WTC11 (cell line): ENCODE results near the gene ACTL6A. TPM values are rescaled to one million over a fixed set of nuclear protein-coding genes. Genes with fewer than 3 reads are reported as not detected.

Experiments
- CREB1 ChIP-seq: sonication (generic); formaldehyde crosslinking; IDR thresholded peaks from 2 replicates; pipeline ENCODE4 v1.8.0; 2023; ENCODE audit warnings: mild to moderate bottlenecking, missing genetic modification reagents
- JAZF1 ChIP-seq: fragments of 250-450 bp; sonication (Bioruptor Pico); IDR thresholded peaks from 2 replicates; pipeline ENCODE4 v1.9.0; 2021; ENCODE audit warnings: moderate library complexity, mild to moderate bottlenecking, inconsistent platforms
- JUN ChIP-seq: sonication (generic); formaldehyde crosslinking; IDR thresholded peaks from 2 replicates; pipeline ENCODE4 v1.8.0; 2023; ENCODE audit warnings: mild to moderate bottlenecking, missing genetic modification reagents
- KAT7 ChIP-seq: sonication (generic); formaldehyde crosslinking; IDR thresholded peaks from 2 replicates; pipeline ENCODE4 v1.8.1; 2023; ENCODE audit warnings: missing genetic modification reagents, mild to moderate bottlenecking, borderline replicate concordance
- MXD4 ChIP-seq: fragments of 250-450 bp; sonication (Bioruptor Pico); IDR thresholded peaks from 2 replicates; pipeline ENCODE4 v1.8.0; 2021; ENCODE audit warnings: mild to moderate bottlenecking, moderate library complexity, borderline replicate concordance
- TEAD4 ChIP-seq: sonication (generic); formaldehyde crosslinking; IDR thresholded peaks from 2 replicates; pipeline ENCODE4 v1.8.0; 2022; ENCODE audit warnings: mild to moderate bottlenecking, missing genetic modification reagents
- TP53 ChIP-seq: sonication (generic); formaldehyde crosslinking; IDR thresholded peaks from 2 replicates; pipeline ENCODE4 v1.8.1; 2023; ENCODE audit warnings: mild to moderate bottlenecking, missing genetic modification reagents
- ZNF317 ChIP-seq: sonication (generic); formaldehyde crosslinking; IDR thresholded peaks from 2 replicates; pipeline ENCODE4 v1.8.1; 2023; ENCODE audit warnings: low read depth, mild to moderate bottlenecking, moderate library complexity, missing genetic modification reagents, borderline replicate concordance
- ZNF671 ChIP-seq: fragments of 250-450 bp; sonication (Bioruptor Pico); IDR thresholded peaks from 2 replicates; pipeline ENCODE4 v1.8.0; 2021; ENCODE audit warnings: mild to moderate bottlenecking
- total RNA-seq: library from RNA; stranded (reverse); gene quantifications from 3 replicates; pipeline ENCODE4 v1.2.3, GENCODE V29; 2021
- TF ChIP-seq, protein P1 (sequence below): sonication (generic); formaldehyde crosslinking; IDR thresholded peaks from 2 replicates; pipeline ENCODE4 v1.8.0; 2022; ENCODE audit warnings: mild to moderate bottlenecking, missing genetic modification reagents
- TF ChIP-seq, protein P2 (sequence below): sonication (generic); formaldehyde crosslinking; IDR thresholded peaks from 2 replicates; pipeline ENCODE4 v1.8.0; 2023; ENCODE audit warnings: mild to moderate bottlenecking, missing genetic modification reagents
- TF ChIP-seq, protein P3 (sequence below): fragments of 250-450 bp; sonication (Bioruptor Pico); conservative IDR thresholded peaks from 2 replicates; pipeline ENCODE4 v1.9.0; 2021; ENCODE audit warnings: mild to moderate bottlenecking
- TF ChIP-seq, protein P4 (sequence below): fragments of 200-600 bp; IDR thresholded peaks from 2 replicates; pipeline ENCODE4 v1.8.0; 2022; ENCODE audit warnings: antibody characterized with exemption
- TF ChIP-seq, protein P5 (sequence below): sonication (generic); formaldehyde crosslinking; IDR thresholded peaks from 2 replicates; pipeline ENCODE4 v1.8.1; 2023; ENCODE audit warnings: mild to moderate bottlenecking, missing genetic modification reagents, borderline replicate concordance
- TF ChIP-seq, protein P6 (sequence below): sonication (generic); formaldehyde crosslinking; IDR thresholded peaks from 2 replicates; pipeline ENCODE4 v1.8.1; 2022; ENCODE audit warnings: missing genetic modification reagents, borderline replicate concordance
- TF ChIP-seq, protein P7 (sequence below): sonication (generic); formaldehyde crosslinking; conservative IDR thresholded peaks from 2 replicates; pipeline ENCODE4 v1.8.1; 2023; ENCODE audit warnings: mild to moderate bottlenecking, low read depth, missing genetic modification reagents, moderate library complexity
- TF ChIP-seq, protein P8 (sequence below): fragments of 250-450 bp; sonication (Bioruptor Pico); IDR thresholded peaks from 2 replicates; pipeline ENCODE4 v1.9.0; 2021; ENCODE audit warnings: mild to moderate bottlenecking, borderline replicate concordance

The ACTL6A gene
- total RNA-seq, 1 experiment from 2014 or later, result 82.9 TPM

DNA sequence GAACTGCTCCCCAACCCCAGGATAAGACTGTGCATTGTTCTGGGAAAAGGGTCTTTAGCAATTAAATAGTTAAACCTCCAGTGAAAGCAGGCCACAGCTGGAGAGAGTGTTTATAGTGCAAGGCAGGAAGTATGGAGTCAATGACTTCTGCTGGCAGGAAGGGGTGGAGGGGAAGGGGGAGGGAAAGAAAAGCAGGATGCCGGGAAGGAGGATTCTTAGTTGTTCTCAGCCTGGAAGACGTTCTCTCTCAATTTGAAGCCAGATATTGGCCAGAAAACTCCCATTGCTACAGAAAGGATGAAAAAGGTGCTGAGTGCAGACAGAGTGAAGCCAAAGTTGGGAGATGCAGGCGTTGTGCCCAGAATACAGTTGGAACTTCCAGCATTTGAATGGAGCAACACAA is 35.7 kb upstream of the ACTL6A start (continued):
- TF ChIP-seq, protein P1, sequence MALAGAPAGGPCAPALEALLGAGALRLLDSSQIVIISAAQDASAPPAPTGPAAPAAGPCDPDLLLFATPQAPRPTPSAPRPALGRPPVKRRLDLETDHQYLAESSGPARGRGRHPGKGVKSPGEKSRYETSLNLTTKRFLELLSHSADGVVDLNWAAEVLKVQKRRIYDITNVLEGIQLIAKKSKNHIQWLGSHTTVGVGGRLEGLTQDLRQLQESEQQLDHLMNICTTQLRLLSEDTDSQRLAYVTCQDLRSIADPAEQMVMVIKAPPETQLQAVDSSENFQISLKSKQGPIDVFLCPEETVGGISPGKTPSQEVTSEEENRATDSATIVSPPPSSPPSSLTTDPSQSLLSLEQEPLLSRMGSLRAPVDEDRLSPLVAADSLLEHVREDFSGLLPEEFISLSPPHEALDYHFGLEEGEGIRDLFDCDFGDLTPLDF (CRISPR knock-in tag), result no peak
- TF ChIP-seq, protein P2, sequence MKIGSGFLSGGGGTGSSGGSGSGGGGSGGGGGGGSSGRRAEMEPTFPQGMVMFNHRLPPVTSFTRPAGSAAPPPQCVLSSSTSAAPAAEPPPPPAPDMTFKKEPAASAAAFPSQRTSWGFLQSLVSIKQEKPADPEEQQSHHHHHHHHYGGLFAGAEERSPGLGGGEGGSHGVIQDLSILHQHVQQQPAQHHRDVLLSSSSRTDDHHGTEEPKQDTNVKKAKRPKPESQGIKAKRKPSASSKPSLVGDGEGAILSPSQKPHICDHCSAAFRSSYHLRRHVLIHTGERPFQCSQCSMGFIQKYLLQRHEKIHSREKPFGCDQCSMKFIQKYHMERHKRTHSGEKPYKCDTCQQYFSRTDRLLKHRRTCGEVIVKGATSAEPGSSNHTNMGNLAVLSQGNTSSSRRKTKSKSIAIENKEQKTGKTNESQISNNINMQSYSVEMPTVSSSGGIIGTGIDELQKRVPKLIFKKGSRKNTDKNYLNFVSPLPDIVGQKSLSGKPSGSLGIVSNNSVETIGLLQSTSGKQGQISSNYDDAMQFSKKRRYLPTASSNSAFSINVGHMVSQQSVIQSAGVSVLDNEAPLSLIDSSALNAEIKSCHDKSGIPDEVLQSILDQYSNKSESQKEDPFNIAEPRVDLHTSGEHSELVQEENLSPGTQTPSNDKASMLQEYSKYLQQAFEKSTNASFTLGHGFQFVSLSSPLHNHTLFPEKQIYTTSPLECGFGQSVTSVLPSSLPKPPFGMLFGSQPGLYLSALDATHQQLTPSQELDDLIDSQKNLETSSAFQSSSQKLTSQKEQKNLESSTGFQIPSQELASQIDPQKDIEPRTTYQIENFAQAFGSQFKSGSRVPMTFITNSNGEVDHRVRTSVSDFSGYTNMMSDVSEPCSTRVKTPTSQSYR, result no peak
- TF ChIP-seq MXD4 (CRISPR knock-in tag) (no peak), TP53 (CRISPR knock-in tag) (no peak), KAT7 (CRISPR knock-in tag) (no peak), ZNF671 (no peak), CREB1 (CRISPR knock-in tag) (no peak), JUN (CRISPR knock-in tag) (no peak), ZNF317 (CRISPR knock-in tag) (no peak), TEAD4 (CRISPR knock-in tag) (no peak), JAZF1 (CRISPR knock-in tag) (no peak)
- TF ChIP-seq, protein P3, sequence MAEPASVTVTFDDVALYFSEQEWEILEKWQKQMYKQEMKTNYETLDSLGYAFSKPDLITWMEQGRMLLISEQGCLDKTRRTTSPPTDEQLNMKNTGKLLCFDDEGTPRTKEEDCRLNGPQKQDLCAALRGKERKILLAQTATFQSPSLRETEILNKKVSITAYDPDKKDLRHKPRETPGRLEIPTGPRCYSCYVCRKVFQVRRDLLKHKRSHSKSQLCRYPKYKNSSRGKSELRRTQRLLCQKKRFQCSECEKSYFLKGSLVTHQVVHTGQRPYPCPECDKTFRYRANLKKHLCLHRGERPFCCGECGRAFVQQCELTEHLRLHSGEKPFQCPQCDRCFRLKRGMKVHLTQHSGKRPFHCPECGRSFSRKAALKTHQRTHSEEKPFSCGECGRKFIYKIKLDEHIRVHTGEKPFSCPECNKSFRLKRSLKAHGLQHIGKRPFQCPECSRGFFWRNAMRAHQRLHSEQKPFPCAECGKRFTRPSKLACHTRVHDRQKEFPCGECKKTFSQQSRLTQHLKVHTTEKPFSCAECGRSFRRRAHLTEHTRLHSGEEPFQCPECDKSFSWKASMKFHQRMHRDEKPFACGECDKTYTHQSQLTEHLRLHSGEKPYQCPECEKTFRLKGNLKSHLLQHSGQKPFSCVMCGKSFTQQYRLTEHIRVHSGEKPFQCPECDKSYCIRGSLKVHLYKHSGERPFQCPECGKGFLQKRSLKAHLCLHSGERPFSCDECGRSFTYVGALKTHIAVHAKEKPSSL (CRISPR knock-in tag), result no peak
- TF ChIP-seq, protein P4, sequence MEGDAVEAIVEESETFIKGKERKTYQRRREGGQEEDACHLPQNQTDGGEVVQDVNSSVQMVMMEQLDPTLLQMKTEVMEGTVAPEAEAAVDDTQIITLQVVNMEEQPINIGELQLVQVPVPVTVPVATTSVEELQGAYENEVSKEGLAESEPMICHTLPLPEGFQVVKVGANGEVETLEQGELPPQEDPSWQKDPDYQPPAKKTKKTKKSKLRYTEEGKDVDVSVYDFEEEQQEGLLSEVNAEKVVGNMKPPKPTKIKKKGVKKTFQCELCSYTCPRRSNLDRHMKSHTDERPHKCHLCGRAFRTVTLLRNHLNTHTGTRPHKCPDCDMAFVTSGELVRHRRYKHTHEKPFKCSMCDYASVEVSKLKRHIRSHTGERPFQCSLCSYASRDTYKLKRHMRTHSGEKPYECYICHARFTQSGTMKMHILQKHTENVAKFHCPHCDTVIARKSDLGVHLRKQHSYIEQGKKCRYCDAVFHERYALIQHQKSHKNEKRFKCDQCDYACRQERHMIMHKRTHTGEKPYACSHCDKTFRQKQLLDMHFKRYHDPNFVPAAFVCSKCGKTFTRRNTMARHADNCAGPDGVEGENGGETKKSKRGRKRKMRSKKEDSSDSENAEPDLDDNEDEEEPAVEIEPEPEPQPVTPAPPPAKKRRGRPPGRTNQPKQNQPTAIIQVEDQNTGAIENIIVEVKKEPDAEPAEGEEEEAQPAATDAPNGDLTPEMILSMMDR, result no peak
- TF ChIP-seq, protein P5, sequence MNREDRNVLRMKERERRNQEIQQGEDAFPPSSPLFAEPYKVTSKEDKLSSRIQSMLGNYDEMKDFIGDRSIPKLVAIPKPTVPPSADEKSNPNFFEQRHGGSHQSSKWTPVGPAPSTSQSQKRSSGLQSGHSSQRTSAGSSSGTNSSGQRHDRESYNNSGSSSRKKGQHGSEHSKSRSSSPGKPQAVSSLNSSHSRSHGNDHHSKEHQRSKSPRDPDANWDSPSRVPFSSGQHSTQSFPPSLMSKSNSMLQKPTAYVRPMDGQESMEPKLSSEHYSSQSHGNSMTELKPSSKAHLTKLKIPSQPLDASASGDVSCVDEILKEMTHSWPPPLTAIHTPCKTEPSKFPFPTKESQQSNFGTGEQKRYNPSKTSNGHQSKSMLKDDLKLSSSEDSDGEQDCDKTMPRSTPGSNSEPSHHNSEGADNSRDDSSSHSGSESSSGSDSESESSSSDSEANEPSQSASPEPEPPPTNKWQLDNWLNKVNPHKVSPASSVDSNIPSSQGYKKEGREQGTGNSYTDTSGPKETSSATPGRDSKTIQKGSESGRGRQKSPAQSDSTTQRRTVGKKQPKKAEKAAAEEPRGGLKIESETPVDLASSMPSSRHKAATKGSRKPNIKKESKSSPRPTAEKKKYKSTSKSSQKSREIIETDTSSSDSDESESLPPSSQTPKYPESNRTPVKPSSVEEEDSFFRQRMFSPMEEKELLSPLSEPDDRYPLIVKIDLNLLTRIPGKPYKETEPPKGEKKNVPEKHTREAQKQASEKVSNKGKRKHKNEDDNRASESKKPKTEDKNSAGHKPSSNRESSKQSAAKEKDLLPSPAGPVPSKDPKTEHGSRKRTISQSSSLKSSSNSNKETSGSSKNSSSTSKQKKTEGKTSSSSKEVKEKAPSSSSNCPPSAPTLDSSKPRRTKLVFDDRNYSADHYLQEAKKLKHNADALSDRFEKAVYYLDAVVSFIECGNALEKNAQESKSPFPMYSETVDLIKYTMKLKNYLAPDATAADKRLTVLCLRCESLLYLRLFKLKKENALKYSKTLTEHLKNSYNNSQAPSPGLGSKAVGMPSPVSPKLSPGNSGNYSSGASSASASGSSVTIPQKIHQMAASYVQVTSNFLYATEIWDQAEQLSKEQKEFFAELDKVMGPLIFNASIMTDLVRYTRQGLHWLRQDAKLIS, result 0 out of 2 replicates have a peak, but pooled peaks have one; percentile 70
- TF ChIP-seq, protein P6, sequence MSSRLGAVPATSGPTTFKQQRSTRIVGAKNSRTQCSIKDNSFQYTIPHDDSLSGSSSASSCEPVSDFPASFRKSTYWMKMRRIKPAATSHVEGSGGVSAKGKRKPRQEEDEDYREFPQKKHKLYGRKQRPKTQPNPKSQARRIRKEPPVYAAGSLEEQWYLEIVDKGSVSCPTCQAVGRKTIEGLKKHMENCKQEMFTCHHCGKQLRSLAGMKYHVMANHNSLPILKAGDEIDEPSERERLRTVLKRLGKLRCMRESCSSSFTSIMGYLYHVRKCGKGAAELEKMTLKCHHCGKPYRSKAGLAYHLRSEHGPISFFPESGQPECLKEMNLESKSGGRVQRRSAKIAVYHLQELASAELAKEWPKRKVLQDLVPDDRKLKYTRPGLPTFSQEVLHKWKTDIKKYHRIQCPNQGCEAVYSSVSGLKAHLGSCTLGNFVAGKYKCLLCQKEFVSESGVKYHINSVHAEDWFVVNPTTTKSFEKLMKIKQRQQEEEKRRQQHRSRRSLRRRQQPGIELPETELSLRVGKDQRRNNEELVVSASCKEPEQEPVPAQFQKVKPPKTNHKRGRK (CRISPR knock-in tag), result no peak
- TF ChIP-seq, protein P7, sequence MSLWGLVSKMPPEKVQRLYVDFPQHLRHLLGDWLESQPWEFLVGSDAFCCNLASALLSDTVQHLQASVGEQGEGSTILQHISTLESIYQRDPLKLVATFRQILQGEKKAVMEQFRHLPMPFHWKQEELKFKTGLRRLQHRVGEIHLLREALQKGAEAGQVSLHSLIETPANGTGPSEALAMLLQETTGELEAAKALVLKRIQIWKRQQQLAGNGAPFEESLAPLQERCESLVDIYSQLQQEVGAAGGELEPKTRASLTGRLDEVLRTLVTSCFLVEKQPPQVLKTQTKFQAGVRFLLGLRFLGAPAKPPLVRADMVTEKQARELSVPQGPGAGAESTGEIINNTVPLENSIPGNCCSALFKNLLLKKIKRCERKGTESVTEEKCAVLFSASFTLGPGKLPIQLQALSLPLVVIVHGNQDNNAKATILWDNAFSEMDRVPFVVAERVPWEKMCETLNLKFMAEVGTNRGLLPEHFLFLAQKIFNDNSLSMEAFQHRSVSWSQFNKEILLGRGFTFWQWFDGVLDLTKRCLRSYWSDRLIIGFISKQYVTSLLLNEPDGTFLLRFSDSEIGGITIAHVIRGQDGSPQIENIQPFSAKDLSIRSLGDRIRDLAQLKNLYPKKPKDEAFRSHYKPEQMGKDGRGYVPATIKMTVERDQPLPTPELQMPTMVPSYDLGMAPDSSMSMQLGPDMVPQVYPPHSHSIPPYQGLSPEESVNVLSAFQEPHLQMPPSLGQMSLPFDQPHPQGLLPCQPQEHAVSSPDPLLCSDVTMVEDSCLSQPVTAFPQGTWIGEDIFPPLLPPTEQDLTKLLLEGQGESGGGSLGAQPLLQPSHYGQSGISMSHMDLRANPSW (CRISPR knock-in tag), result no peak
- TF ChIP-seq, protein P8, sequence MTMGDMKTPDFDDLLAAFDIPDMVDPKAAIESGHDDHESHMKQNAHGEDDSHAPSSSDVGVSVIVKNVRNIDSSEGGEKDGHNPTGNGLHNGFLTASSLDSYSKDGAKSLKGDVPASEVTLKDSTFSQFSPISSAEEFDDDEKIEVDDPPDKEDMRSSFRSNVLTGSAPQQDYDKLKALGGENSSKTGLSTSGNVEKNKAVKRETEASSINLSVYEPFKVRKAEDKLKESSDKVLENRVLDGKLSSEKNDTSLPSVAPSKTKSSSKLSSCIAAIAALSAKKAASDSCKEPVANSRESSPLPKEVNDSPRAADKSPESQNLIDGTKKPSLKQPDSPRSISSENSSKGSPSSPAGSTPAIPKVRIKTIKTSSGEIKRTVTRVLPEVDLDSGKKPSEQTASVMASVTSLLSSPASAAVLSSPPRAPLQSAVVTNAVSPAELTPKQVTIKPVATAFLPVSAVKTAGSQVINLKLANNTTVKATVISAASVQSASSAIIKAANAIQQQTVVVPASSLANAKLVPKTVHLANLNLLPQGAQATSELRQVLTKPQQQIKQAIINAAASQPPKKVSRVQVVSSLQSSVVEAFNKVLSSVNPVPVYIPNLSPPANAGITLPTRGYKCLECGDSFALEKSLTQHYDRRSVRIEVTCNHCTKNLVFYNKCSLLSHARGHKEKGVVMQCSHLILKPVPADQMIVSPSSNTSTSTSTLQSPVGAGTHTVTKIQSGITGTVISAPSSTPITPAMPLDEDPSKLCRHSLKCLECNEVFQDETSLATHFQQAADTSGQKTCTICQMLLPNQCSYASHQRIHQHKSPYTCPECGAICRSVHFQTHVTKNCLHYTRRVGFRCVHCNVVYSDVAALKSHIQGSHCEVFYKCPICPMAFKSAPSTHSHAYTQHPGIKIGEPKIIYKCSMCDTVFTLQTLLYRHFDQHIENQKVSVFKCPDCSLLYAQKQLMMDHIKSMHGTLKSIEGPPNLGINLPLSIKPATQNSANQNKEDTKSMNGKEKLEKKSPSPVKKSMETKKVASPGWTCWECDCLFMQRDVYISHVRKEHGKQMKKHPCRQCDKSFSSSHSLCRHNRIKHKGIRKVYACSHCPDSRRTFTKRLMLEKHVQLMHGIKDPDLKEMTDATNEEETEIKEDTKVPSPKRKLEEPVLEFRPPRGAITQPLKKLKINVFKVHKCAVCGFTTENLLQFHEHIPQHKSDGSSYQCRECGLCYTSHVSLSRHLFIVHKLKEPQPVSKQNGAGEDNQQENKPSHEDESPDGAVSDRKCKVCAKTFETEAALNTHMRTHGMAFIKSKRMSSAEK (CRISPR knock-in tag), result no peak
